HFFc6 (cell line): ENCODE measurements around the gene ZNF429. TPM values are rescaled to one million over a fixed set of nuclear protein-coding genes. Genes with fewer than 3 reads are reported as not detected.
A peak's percentile ranks its signal among the peaks of the same experiment; 100 is the strongest.

Experiments
- DNase-seq: peaks from one replicate; pipeline ENCODE4 v3.0.0-alpha.2; 2018
- H3K27ac Mint-ChIP-seq: 2 replicates; pipeline ENCODE4 v1.8.0; 2020; ENCODE audit warnings: mild to moderate bottlenecking, mixed read lengths
- H3K27me3 Mint-ChIP-seq: 2 replicates; pipeline ENCODE4 v1.8.0; 2021; ENCODE audit warnings: mild to moderate bottlenecking, moderate library complexity, mixed read lengths; ENCODE audit not compliant: insufficient read depth
- H3K36me3 Mint-ChIP-seq: 2 replicates; pipeline ENCODE4 v1.8.0; 2021; ENCODE audit warnings: low read depth, mixed read lengths
- H3K4me1 Mint-ChIP-seq: 2 replicates; pipeline ENCODE4 v1.8.0; 2020; ENCODE audit warnings: low read depth, mixed read lengths
- H3K4me3 Mint-ChIP-seq: 2 replicates; pipeline ENCODE4 v1.8.0; 2020; ENCODE audit warnings: mild to moderate bottlenecking, moderate library complexity, mixed read lengths
- H3K9me3 Mint-ChIP-seq: 2 replicates; pipeline ENCODE4 v1.8.0; 2020; ENCODE audit warnings: mild to moderate bottlenecking, mixed read lengths
- total RNA-seq, 6 experiments: library from RNA; stranded (reverse); fragmentation: NEBNext Ultra II Directional; extraction: Animal tissue kit (Norgen Biotek cat#: 25700); gene quantifications; 2 replicates in 1 of 6; 3 replicates in 5 of 6; pipeline ENCODE4 v1.2.3, GENCODE V29; 2021
- TF ChIP-seq, protein P1 (sequence below): fragments of 200-600 bp; sonication (generic); IDR thresholded peaks from 2 replicates; pipeline ENCODE4 v1.5.0; 2021; ENCODE audit warnings: antibody characterized with exemption, mild to moderate bottlenecking

Gene ZNF429
- total RNA-seq, 6 experiments from 2014 or later = 5.4 to 7.6 (median 6.7) TPM

DNA sequence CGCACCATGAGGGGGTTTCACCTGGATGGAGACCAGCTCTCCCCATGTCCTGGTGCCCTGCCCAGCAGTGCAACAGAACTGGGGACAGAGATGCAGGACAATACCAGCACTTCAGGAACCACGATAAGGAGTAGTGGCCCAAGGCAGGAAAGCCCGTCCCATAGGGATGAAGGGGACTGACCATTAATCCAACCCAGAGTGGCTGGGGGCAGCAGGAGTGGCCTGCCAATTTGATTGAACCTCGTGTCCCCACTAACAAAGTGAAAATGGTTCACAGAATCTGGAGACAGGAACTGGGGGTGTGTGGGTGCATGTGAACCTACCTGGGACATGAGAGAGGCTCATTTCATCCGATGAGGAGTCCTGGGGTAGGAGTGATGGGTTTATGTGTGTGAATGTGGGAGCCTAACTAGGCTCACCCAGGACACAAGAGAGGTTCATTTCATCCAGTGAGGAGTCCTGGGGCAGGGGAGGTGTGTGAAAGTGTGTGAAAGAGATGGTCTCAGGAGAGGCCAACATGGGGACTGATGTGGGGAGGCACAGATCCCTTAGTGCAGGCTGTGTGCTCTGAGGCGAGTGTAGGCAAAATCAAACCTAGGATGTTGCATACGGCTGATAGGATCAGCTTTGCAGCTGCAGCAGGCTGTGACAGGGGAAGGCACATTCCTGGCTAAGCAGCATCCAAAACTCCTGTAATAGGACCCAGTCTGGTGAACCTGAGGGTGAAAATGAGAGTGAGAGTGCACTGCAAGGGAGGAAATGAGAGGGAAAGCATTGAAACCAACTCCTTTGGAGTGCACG, 98.2 kb downstream of the ZNF429 start:
- H3K9me3 Mint-ChIP-seq = peaks cover 5% of the 10 kb centered on the region; the same call in 1 of the 2 replicates
- H3K4me1 Mint-ChIP-seq = peaks cover 22% of the 10 kb centered on the region
- H3K27me3 Mint-ChIP-seq = no peaks in the 10 kb centered on the region; the same call in none of the 2 replicates
- TF ChIP-seq, protein P1, sequence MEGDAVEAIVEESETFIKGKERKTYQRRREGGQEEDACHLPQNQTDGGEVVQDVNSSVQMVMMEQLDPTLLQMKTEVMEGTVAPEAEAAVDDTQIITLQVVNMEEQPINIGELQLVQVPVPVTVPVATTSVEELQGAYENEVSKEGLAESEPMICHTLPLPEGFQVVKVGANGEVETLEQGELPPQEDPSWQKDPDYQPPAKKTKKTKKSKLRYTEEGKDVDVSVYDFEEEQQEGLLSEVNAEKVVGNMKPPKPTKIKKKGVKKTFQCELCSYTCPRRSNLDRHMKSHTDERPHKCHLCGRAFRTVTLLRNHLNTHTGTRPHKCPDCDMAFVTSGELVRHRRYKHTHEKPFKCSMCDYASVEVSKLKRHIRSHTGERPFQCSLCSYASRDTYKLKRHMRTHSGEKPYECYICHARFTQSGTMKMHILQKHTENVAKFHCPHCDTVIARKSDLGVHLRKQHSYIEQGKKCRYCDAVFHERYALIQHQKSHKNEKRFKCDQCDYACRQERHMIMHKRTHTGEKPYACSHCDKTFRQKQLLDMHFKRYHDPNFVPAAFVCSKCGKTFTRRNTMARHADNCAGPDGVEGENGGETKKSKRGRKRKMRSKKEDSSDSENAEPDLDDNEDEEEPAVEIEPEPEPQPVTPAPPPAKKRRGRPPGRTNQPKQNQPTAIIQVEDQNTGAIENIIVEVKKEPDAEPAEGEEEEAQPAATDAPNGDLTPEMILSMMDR = no peak
- H3K27ac Mint-ChIP-seq = no peak overlapping the region
- H3K36me3 Mint-ChIP-seq = no peaks in the 10 kb centered on the region
- DNase-seq = no peak
- H3K4me3 Mint-ChIP-seq = peak overlapping the region; percentile 90

DNA sequence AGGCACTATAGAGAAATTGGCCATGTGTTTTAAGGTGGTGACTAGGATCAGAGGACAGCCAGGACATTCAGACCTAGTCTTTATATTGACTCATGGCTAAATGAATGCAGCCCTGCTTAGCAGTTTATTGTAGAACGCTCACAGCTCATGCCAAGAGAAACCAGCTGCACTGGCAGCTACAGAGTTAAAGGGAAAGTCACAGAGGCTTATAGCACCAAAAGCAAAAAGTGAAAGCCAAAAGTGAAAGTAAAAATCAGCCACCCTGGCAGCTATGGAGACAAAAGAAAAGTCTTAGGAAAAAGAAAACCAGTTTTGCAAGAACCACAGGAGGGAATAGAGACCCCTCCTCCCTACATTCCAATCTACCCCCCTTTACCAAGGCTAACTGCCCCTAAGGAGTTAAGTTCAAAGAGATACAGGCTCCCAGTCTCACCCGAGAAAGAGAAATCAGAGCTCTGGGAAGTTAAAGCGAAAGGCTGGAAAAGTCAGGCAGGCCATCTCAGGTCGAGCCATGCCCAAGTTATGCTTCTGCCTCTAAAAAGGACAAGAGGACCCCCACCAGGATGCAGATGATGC, 99.0 kb downstream of the ZNF429 start:
- H3K27ac Mint-ChIP-seq = peak overlapping the region; percentile 34; the same call in 1 of the 2 replicates
- peak overlapping the region; percentile 90 for H3K4me3 Mint-ChIP-seq
- TF ChIP-seq, protein P1 = no peak
- H3K36me3 Mint-ChIP-seq = no peaks in the 10 kb centered on the region
- peak; percentile 30 for DNase-seq
- H3K9me3 Mint-ChIP-seq = no peaks in the 10 kb centered on the region
- no peaks in the 10 kb centered on the region; the same call in none of the 2 replicates for H3K27me3 Mint-ChIP-seq
- H3K4me1 Mint-ChIP-seq = peaks cover 22% of the 10 kb centered on the region

Other genes with a start within 250 kb of the ZNF429 start
- gene ZNF708, start 176.2 kb upstream of the ZNF429 start, total RNA-seq = 1 to 10 TPM; 3.8 to 4.8 (median 4.2) TPM
- gene ZNF738, start 146.6 kb upstream of the ZNF429 start, total RNA-seq = 1 to 10 TPM; 4.2 to 6.7 (median 4.9) TPM
- gene ZNF493, start 108.5 kb upstream of the ZNF429 start, total RNA-seq = 1 to 10 TPM; 4.1 to 5.1 (median 4.3) TPM